SJSA1 (cell line): Measurements from ENCODE around the gene FOXS1. TPM values are rescaled to one million over a fixed set of nuclear protein-coding genes. Genes with fewer than 3 reads are reported as not detected.

Experiments used
- DNase-seq, 2 experiments: peaks; one replicate each; pipeline ENCODE4 v3.0.0-alpha.2; 2015 to 2020; ENCODE audit warnings: low spot score in 2 of 2, low read depth in 1 of 2
- H3K27ac ChIP-seq: fragments of 250-450 bp; sonication (Bioruptor Pico); 2 replicates; pipeline ENCODE4 v1.5.1; 2020; ENCODE audit warnings: mild to moderate bottlenecking, moderate library complexity
- H3K27me3 ChIP-seq: fragments of 250-450 bp; sonication (Bioruptor Pico); replicated peaks from 2 replicates; pipeline ENCODE4 v1.5.1; 2020; ENCODE audit warnings: mild to moderate bottlenecking, moderate library complexity
- H3K36me3 ChIP-seq: fragments of 250-450 bp; sonication (Bioruptor Pico); 2 replicates; pipeline ENCODE4 v1.5.1; 2020; ENCODE audit warnings: mild to moderate bottlenecking
- H3K4me1 ChIP-seq: fragments of 250-450 bp; sonication (Bioruptor Pico); replicated peaks from 2 replicates; pipeline ENCODE4 v1.6.1; 2021; ENCODE audit warnings: mild to moderate bottlenecking
- H3K4me3 ChIP-seq: fragments of 250-450 bp; sonication (Bioruptor Pico); 2 replicates; pipeline ENCODE4 v1.5.1; 2020; ENCODE audit warnings: mild to moderate bottlenecking
- H3K9me3 ChIP-seq: fragments of 250-450 bp; sonication (Bioruptor Pico); replicated peaks from 2 replicates; pipeline ENCODE4 v1.5.1; 2020; ENCODE audit warnings: mild to moderate bottlenecking
- total RNA-seq: library from RNA; depleted of rRNA; stranded (reverse); fragments of >200 nt; shearing (Covaris generic); gene quantifications from 2 replicates; pipeline ENCODE4 v1.2.3, GENCODE V29; 2014

FOXS1 gene
- total RNA-seq, 1 experiment from 2014 or later, result 1.5 TPM

DNA sequence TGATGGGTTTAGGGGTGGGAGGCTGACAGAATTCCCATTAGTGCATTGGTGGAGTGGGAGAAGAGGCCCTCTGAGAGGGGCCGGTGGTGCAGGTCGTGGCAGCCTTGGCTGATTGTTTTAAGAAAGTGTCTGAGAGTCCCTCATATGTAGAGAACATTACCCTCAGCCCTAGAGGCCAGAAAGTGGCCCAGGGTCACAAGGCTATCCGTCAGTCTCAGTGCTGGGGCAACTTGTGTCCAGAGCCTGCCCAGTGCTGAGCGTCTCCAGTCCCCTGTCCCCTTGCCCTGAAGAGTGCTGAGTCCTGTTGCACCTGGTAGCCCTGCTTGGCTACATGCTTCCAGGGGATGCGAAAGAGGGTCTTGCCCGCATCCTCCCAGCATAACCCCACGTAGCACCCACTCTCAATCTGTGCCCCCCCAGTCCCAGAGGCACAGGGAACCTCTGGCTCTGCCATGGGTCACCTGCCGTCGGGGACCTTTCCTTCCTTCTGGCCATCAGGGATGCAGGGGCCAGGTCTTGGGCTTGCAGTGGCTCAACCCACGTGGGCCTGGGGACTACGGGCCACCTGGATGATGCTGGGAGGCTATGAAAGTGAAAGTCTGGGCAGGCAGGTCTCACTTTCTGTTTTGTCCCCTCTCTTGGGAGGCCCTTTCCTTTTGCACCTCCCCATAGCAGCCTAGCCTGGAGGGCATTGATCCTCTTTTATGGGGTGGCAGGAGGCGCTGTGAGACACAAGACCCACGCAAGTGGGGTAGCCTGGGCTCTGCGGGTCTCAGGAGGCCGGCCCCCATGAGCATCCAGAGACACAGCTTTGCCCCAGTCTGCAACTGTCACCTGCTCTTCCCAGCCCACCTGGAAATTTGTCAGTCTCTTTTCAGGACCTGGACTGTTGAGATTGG lies 12.7 kb upstream of the FOXS1 start:
- Histone ChIP-seq H3K27me3 (peaks cover 24% of the 10 kb centered on the region), H3K36me3 (no peaks in the 10 kb centered on the region), H3K4me3 (no peak overlapping the region), H3K4me1 (peaks cover 9% of the 10 kb centered on the region), H3K27ac (no peak overlapping the region), H3K9me3 (no peaks in the 10 kb centered on the region)
- DNase-seq, result no peak

DNA sequence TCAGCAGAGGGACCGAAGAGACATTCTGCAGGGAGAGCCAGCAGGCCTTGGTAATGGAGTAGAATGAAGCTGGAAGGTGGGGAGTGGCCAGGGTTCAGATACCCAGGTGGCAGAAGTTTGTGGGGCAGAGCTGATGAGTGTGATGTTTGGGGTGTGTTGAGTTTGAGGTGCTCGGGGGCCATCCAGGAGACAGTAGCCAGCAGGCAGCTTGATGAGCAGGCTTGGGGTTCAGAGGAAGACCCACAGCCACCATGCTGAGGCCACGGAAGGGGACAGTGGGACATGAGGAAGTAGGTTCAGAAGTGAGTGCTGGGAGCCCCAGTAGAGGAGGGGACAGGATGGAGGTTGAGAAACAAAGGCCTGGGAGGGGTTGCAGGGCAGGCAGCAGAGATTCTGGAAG lies 11.1 kb upstream of the FOXS1 start:
- H3K9me3 ChIP-seq, result no peaks in the 10 kb centered on the region
- DNase-seq, result no peak
- H3K36me3 ChIP-seq, result no peaks in the 10 kb centered on the region
- peaks cover 13% of the 10 kb centered on the region for H3K4me1 ChIP-seq
- no peak overlapping the region for H3K4me3 ChIP-seq
- peaks cover 24% of the 10 kb centered on the region for H3K27me3 ChIP-seq
- no peak overlapping the region for H3K27ac ChIP-seq

DNA sequence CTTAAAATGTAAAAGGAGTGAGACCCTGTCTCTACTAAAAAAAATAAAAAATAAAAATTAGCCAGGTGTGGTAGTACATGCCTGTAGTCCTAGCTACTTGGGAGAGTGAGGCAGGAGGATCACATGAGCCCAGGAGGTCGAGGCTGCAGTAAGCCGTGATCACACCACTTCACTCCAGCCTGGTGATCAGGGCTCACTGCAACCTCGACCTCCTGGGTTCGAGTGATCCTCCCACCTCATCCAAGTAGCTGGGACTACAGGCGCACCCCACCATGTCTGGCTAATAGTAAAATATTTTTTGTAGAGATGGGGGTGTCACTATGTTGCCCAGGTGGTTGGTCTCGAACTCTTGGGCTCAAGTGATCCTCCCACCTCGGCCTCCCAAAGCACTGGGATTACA lies 8.1 kb upstream of the FOXS1 start:
- no peaks in the 10 kb centered on the region for H3K9me3 ChIP-seq
- H3K36me3 ChIP-seq, result no peaks in the 10 kb centered on the region
- no peak overlapping the region for H3K27ac ChIP-seq
- 0 out of 2 replicates have a peak, but pooled peaks cover 6% of the 10 kb centered on the region for H3K27me3 ChIP-seq
- peaks cover 4% of the 10 kb centered on the region; the same call in 1 of the 2 replicates for H3K4me1 ChIP-seq
- no peak for DNase-seq
- no peak overlapping the region for H3K4me3 ChIP-seq

DNA sequence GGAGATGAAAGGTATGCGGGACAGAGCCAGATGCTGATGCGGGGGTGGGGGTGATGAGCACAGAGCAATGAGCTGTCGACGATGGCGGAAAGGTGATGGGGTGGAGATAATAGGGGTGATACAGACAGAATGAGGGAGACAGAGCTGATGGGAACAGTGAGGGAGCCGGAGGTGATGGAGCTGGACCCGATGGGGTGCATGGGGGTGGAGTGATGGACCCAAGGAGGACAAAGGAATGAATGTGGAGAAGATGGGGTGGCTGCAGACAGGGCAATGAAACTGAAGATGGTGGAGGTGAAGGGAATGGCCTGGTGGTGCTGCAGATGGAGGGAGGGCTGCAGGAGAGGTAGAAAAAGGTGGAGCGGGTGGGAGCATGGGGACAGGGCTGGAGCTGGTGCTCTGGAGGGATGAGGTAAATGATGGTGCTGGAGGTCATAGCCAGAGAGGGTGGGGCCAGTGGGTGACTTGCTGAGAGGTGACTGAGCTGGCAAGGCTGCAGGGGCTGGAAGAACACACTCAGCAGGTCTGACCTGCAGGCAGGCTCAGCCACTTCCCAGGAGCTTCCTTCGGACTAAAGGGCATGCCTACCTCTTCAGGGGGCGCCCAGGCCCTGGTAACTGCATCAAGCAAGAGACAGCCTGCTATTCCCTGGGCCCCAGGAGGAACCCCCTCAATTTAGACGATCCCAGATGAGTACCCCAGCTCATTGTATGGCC lies 6.0 kb upstream of the FOXS1 start:
- Histone ChIP-seq H3K4me3 (no peak overlapping the region), H3K4me1 (peaks cover 6% of the 10 kb centered on the region), H3K27ac (no peak overlapping the region), H3K9me3 (no peaks in the 10 kb centered on the region), H3K27me3 (0 out of 2 replicates have a peak, but pooled peaks cover 6% of the 10 kb centered on the region), H3K36me3 (no peaks in the 10 kb centered on the region)
- DNase-seq, result no peak

DNA sequence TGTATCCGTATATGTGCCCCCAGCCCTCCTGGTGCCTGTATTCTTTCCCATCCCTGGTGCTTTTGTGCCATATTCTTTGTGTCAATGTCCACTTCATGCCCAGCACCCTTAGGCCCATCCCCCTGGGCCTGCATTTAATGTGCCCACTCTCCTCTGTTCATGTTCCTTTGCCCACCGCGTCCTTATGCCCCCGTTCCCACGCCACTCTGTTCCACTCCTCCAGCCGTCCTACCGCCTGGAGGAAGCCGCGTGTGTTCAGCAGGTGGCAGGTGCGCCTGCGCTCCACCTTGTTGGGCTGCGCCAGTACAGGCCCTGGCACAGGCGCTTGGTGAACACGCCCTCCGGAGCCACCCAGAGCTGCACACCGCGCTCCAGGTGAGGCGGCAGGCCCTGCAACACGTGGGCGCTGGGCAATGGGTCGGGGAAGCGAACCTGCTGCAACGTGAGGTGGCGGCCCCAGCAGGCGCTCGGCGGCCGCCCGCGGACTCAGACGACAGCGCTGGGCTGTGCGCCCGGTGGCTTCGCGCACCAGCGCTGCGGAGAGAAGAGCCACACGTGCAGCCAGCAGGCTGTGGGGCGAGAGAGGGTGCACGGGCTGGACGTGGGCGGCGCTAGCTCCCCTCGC lies 4.0 kb upstream of the FOXS1 start:
- Histone ChIP-seq H3K27ac (no peak overlapping the region), H3K27me3 (no peaks in the 10 kb centered on the region), H3K4me1 (peaks cover 26% of the 10 kb centered on the region), H3K4me3 (no peak overlapping the region), H3K9me3 (no peaks in the 10 kb centered on the region), H3K36me3 (no peaks in the 10 kb centered on the region)
- no peak for DNase-seq

DNA sequence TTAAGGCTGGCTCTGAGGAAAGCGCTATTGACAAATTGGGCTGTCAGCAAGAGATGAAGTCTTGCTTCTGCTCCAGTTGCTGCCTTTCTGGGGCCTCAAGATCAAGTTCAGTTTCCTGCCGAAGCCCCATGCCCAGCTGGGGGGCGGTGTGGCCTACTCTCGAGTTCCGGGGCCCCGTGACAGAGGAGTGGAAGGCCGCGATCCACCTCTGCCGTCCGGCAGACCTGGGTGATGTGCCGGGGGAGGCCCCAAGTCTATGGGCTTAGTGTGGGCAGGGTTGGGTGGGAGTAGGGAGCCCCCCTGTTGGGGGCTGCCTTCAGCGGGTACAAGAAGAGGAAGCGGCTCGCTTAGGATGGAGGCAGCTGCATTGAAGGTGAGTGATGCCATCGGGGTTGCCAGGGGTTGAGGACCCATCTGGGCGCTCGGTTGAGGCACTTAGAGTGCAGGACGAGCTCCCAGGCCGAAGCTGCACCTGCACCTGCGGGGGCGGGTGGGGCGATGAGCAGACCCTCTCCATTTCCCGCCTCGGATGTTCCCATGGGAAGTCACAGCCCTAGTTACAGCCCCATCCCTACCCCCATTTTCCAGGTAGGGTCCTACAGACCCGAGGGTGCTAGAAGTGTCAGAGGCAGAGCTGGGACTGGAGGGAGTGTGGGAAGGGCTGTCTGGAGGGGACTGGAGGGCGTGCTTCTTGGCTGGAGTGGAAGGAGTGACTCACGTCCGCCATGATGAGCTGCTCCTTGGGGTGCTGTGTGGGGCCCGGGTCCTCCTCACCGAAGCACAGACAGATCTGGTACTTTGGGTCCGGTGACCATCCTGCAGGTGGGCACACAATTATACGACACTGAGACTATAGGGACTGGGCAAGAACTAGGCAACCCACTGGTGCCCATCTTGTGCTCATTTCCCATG lies 2.9 kb upstream of the FOXS1 start:
- H3K4me1 ChIP-seq, result peaks cover 36% of the 10 kb centered on the region
- no peaks in the 10 kb centered on the region for H3K9me3 ChIP-seq
- H3K27me3 ChIP-seq, result no peaks in the 10 kb centered on the region
- DNase-seq, result no peak
- no peaks in the 10 kb centered on the region; the same call in 1 of the 2 replicates for H3K36me3 ChIP-seq
- H3K27ac ChIP-seq, result no peak overlapping the region
- H3K4me3 ChIP-seq, result no peak overlapping the region

DNA sequence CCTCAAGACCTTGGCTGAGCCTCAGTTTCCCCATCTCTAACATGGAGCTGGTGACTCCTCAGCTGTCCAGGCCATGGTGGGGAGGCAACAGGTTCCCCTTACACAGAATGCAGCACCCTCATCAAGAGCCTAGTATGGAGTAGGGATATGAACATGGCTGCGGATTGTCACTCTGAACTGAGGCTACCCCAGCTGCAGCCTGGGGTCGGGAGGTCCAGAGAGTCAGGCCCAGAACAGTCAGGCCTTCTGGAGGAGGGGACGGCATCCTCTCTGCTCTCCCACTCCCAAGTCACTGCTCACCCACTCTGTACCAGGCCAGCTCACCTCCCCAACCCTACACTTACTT lies 1.4 kb upstream of the FOXS1 start:
- H3K27me3 ChIP-seq, result no peaks in the 10 kb centered on the region
- peaks cover 48% of the 10 kb centered on the region for H3K4me1 ChIP-seq
- H3K4me3 ChIP-seq, result no peak overlapping the region
- no peaks in the 10 kb centered on the region; the same call in 1 of the 2 replicates for H3K36me3 ChIP-seq
- H3K27ac ChIP-seq, result no peak overlapping the region
- no peaks in the 10 kb centered on the region for H3K9me3 ChIP-seq
- DNase-seq, result no peak

DNA sequence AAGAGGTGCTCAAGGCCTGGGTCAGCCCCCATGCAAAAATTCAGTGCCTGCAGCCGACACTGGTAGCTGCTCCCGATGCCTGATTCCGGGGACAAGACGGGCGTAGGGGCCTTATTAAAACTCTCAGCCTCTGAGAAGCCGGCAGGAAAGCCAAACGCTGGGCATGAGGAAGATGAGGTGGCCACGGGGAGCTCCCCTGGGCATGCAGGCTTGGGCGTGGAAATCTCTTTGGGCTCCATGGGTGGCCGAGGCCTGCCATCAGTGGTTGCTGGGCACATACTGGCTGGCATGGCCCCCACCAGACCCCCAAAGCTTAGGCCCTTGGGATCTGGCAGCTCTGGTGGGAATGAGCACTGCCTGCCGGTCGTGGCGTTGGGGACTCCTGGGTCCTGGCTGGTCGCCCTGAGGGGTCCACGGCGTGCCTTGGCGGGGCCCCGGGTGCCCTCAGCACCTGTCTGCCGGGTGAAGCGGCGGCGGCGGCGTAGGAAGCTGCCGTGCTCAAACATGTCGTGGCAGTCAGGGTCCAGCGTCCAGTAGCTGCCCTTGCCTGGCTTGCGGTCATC lies 586 bp downstream of the FOXS1 start:
- H3K27me3 ChIP-seq, result no peaks in the 10 kb centered on the region
- peaks cover 68% of the 10 kb centered on the region for H3K4me1 ChIP-seq
- H3K4me3 ChIP-seq, result peak overlapping the region; percentile 17
- H3K27ac ChIP-seq, result no peak overlapping the region
- no peaks in the 10 kb centered on the region for H3K9me3 ChIP-seq
- DNase-seq, result no peak
- H3K36me3 ChIP-seq, result no peaks in the 10 kb centered on the region; the same call in 1 of the 2 replicates

DNA sequence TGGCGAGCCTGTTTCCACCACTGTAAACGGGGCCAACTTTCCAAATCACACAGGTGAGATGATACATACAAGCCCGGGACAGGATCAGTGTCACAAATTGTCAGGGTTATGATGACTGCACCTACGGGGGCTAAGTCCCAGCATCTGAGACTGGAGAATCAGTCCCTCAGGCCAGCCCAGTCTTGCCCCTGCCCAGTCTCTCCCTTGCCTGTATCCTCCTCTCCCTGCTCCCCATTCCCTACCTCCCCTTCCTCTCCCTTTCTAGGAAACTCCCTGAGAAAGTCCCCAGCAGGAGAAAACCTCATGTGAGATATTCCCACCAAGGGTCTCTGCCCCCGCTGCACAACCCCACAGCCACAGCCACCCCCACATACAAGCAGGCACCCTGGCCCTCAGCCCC lies 1.5 kb downstream of the FOXS1 start:
- no peak overlapping the region for H3K27ac ChIP-seq
- H3K4me1 ChIP-seq, result peaks cover 77% of the 10 kb centered on the region
- H3K27me3 ChIP-seq, result no peaks in the 10 kb centered on the region
- no peaks in the 10 kb centered on the region; the same call in 1 of the 2 replicates for H3K36me3 ChIP-seq
- no peak for DNase-seq
- peak overlapping the region; percentile 2; the same call in 1 of the 2 replicates for H3K4me3 ChIP-seq
- no peaks in the 10 kb centered on the region for H3K9me3 ChIP-seq

DNA sequence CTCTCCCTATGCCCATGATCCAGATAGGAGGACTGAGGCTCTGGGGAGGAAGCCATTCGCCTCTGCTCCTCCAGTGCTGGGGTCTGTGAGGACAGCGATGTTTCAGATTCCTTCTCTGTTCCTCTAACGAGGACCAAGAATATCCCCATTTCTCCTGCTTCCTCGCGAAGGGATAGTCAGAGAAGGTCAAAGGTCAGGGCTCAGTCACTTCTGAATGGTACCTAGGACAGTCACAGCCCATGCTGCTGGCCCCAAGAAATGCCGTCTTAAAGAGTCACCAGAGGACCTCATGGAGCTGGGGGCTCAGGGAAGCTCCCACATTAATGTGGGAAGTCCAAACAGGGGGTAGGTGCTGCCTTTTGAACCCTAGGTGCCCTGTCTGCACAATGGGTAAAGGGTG lies 2.1 kb downstream of the FOXS1 start:
- Histone ChIP-seq H3K27me3 (no peaks in the 10 kb centered on the region), H3K27ac (peak overlapping the region; percentile 26), H3K36me3 (no peaks in the 10 kb centered on the region; the same call in 1 of the 2 replicates), H3K9me3 (no peaks in the 10 kb centered on the region), H3K4me3 (no peak overlapping the region), H3K4me1 (peaks cover 83% of the 10 kb centered on the region)
- DNase-seq, result no peak

DNA sequence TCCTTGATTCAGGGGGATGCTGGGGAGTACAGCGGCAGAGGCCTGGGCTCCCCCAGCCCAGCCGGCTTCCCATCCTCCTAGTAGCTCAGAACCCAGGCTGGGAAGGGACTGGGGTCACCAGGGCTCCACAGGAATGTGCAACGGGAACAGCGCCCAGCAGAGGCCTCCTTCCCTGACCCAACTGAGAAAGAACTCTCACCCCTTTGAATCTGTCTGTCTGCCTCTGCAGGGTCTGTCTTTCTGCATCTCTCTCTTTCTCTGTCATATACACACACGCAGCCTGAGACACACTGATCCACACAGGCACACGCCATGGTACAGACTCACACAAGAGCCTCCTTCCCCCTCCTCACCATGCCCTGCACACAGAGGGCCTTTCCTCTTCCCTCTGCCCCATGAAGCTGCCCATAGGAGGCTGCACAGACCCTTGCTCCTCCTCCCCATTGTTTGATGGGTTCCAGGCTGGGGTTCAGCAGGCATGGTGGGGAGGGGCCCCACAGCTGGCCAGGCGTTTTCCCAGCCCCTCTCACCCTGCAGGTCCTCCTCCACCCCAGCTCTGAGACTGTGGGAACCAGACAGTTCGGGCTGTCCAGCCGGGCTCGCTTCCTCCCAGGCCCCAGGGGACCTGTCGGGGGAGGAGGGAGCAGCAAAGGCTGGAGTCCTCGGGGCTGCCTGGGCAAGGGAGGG lies 2.8 kb downstream of the FOXS1 start:
- H3K27me3 ChIP-seq, result no peaks in the 10 kb centered on the region
- no peaks in the 10 kb centered on the region for H3K9me3 ChIP-seq
- peak overlapping the region; percentile 26 for H3K27ac ChIP-seq
- DNase-seq, result peak; percentile 62
- H3K36me3 ChIP-seq, result no peaks in the 10 kb centered on the region; the same call in 1 of the 2 replicates
- peaks cover 90% of the 10 kb centered on the region for H3K4me1 ChIP-seq
- H3K4me3 ChIP-seq, result no peak overlapping the region

- DNase-seq, result peak; percentile 75 to 86
- Histone ChIP-seq H3K36me3 (no peaks in the 10 kb centered on the region; the same call in 1 of the 2 replicates), H3K4me3 (no peak overlapping the region), H3K9me3 (no peaks in the 10 kb centered on the region), H3K27ac (peak overlapping the region; percentile 26), H3K4me1 (peaks cover 97% of the 10 kb centered on the region), H3K27me3 (no peaks in the 10 kb centered on the region)
Observed at GRCh38 chr20:31841928-31842327, 3.5 kb downstream of the FOXS1 start.
